EH (cell line): Measurements from ENCODE around the gene CSRP3.
A peak's percentile ranks its signal among the peaks of the same experiment; 100 is the strongest.

Source experiments
- DNase-seq: peaks from one replicate; pipeline ENCODE4 v3.0.0-alpha.2; 2015; ENCODE audit warnings: low read depth

Gene CSRP3

DNA sequence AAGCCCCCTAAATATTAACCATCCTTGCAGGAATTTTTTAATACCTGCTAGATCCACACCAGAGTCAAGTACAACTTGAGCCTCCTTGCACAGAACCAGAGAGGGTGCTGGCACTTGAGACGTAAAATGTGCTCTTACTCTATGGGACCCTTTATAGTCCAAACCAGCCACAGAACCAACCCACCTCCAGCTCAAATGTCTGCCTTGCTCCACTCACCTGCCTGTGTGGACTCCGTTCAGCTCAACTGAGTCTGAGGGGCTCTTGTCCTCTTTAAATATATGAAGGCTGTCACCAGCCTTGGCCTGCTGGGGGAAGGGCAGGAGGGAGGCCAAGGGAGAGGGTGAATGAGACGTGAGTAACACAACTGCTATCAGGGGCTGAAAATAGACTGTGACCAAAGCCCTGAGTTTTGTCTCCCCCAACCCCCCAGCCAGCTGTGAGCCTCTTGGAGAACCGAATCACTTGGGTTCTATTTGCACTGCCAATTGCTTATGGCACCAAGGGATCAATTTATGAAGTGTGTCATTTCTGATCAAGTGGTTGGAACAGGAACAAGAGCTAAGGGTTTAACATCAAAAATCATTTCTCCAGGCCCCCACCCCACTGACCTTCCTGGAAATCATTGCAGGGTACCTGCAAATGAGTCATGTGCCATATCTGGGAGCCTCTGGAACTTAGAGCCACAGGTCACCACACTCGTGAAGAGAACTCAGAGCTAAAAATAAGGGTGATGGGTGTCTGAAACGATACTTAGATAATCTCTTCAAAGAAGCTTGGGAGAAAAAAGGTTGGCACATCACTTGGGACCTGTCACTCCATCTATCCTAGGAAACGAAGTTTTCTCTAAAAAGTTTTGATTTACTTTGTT, at the start of gene CSRP3:
TSS of gene CSRP3 (minus strand) at position 247 of the 869 bp plus-strand sequence. CDS start 9,535 bp downstream, outside the sequence.
- peak; percentile 27 for DNase-seq

DNA sequence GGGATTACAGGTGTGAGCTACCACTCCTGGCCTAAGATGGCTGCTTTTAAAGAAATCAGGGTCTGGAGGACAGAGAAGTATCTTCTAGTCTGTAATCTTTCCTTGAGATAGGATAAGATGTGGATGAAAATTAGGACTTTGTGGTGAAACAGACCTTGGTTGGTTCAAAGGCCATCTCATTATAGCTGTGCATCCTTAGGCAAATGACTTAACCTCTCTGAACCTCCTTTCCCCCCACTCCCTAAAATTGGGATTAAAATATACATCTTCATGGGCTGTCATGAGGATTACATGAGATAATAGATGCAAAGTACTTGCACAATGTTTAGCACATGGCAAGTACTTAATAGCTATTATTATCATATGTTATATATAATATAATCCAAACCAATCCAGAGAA, 49.8 kb upstream of the CSRP3 start:
- DNase-seq = no peak

DNA sequence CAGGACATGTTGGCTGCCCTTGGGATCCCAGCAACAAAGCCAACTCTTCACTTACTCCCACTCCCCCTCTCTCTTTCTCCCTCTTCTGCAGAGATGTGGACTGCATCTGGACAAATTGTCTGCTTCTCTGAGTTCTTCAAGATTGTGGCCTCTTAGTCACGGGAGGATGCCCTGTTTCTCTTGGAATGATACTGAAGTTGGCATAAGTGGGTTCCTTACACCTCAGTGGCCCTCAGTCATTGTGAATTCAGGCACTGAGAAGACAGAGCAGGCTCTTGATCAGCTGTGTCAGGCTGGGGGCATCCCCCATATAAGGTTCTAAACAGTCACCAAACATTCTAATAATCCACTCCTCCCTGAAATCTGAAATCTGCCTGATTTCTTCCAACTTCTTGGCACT, 45.0 kb upstream of the CSRP3 start:
- no peak for DNase-seq

DNA sequence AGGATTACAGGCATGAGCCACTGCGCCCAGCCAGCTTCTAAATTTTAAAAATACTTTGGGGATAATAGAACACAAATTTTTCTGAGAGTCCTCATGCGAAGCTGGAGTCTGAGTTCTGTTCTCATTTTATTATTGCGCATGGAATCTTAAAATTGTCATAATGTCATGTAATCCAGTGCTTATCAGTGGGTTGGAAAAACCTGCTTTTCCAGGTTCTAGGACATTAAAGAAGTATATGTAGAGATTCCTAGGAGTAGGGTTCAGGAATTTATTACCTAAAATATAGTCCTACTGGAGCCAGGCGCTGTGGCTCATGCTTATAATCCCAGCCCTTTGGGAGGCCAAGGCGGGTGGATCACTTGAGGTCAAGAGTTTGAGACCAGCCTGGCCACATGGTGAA, 43.6 kb upstream of the CSRP3 start:
- DNase-seq = no peak

DNA sequence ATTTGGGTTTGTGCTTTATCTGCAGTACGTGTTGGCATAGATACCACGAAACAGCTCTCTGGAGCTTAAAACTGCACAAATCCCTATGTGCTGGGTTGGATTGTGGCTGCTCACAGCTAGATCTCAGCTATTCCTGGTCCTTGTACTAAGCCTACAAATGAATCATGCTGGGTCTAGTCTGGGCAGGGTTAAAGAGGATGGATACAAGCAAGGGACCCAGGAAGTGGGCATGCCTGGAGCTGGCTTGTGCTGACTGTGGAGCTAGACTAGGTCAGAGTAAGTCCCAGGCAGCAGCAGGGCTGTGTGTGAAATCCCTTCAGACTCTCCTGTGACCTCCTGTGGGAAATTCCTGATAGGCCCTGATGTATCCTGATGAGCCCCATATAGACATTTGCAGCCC, 42.8 kb upstream of the CSRP3 start:
- peak; percentile 26 for DNase-seq

DNA sequence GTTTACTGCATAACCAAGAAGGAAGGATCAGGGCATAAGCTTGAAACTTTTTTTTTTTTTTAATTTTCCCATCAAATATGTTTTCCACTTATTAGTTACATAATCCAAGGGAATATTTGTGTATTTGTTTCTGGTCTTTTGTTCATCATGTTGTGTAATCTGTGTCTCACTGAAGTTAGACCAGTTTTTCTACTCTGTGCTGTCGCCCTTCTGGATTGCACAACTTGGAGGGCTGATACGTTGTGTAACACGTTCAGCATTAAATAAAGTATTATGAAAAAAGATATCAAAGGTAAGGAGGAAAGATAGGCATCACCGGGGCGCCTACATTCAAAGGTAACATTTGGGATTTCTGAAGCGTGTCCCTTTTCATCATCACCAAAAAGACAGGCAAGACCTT, 42.3 kb upstream of the CSRP3 start:
- no peak for DNase-seq

DNA sequence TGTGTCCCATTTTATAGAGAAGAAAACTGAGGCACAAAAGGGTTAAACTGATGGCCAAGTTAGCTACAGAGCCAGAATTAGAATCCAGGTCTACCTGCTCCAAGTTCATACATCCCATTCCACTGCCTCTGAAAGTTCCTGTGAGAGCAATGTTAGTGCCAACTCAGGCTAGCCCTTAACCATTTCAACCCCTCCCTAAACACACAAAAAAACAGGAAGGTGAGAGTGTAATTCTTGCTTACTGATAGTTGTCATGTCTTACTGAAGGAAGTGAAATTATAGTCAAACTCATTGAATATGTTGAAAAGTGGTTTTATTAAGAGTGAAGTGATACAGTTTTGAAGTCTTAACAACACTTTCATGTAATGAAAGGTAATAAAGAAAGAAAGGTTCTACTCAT, 41.8 kb upstream of the CSRP3 start:
- DNase-seq = no peak

DNA sequence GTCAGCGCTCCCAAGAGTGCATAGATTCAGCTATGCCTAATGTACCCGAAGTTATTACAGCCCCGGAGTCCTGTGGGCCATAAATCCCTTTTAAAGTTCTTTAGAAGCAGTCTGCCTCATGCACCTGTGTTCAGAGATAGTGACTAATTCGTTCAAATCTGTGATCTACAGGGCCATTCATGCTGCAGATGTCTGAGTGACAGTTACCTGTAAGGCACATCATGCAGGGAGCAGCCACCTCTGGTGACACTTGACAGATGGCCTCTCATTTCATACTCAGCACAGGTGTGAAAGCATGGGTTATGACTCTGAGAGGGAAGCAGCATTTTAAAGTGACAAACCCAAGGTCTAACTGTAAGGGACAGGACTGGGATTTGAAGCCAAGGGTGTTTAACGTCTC, 41.4 kb upstream of the CSRP3 start:
- DNase-seq = no peak

DNA sequence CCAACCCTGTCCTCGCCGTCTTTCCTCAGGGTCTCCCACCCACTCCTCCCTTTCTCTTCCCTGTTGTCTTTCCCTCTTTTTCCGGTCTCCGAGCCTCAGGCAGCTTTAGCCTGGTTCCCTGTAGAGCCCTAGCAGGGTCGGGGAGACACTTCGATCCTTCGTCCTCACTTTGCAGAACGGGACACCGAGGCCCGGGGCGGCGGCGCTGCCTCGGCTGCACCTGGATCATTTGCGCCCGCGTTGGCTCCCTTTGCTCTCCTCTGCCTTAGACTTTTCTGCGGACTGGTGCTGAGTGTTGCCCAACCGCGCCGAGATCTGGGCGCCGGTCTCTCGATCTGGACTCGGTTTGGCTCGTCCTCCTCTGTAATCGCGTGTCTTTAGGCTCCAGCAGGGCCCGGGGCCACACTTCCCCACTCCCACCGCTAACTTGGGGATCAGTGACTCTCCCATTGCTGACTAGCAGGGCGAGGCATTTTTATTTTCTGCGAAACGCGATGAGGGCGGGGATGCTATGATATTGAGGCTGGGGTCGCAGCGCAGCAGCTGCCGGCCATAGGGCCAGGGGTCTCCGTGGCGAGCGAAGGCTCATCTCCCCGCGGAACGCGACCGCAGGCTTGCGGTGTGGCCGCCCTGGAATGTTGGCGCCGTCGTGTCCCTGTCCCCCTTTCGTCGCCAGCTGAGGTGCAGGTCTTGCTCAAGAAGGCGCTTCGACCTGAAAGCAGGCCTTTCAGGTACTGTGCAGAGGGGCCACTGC, 40.6 kb upstream of the CSRP3 start:
- DNase-seq = peak; percentile 16

DNA sequence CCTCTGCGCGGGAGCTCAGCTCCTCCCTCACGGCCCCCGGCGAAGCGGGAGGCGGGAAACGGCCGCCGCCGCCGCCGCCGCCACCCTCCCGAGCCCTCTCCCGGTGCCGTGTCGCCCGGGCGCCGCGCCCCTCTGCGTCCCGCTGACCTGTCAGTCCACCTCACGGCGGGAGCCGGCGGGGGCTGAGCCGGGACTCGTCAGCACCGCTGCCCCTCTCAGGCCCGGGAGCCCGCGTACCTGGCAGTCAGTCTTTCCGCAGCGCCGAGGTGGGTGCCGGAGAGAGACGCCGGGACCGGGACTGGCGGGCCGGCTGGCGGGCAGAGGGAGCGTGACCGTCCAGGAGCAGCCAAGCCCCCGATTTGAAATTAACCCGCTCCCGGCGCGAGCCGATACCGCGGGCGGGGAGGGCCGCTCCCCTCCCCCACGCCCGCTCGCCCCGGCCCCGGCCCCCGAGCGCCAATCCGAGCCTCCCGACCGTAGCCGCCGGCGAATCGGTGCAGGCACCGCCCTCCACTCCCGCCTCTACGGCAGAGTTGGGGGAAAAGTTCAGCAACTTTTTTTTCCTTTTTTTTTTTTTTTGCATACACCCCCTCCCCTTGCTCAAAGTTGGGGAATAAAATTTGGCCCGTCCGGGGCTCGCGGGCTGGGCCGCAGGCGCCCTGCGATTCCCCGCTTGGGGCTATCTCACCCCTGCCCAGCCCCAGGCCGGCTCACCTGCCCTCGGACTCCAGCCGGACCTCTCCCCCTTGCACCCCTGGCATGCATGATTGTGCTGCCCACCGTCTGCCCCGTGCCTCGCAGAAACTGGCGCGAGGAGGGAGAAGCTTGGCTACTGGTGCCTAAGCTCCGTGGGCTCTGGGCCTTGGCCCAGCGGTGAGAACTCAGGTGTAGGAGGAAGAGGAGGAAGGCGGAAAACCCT, 39.7 kb upstream of the CSRP3 start:
- DNase-seq = peak; percentile 33

DNA sequence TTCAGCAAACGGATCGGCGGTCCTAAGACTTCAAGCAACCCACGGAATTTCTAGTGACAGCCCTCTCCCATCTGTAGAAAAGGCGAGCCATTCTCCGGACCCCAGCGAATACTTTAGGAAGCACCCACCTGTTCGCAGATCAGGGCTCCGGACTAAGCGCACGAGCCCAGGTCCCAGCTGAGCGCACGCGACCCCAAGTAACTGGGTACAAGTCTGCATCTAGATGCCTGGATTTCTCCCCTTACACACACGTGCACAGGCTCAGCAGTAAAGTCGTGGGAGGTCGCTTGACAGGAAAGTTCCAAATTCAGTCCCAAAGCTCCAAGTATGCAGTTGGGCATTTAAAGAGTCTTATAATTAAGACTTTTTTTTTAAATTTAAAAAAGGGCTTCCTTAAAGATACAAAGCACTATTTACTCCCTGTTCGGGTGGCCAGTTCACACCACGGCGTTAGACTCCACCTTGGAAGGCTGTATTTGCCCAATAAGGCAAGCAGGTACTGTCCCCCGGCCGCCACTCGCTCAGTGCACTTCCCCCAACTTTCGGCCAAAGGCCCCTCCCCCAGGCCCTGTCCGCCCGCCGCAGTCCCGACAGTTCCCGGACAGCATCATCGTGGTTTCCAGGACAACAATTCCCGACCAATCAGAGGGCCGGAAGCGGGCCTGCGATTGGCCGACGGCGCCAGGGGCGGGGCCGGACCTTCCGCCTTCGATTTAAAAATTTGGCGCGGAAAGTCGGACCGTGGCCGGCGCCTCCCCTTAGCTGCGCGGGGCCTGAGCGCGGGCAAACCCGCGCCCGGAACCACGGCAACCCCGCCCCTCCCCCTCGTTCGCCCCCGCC, 38.9 kb upstream of the CSRP3 start, which contains the start of gene E2F8:
TSS of gene E2F8 (minus strand) at position 526 of the 840 bp plus-strand sequence. CDS start 824 bp downstream, outside the sequence.
- peak; percentile 95 for DNase-seq

DNA sequence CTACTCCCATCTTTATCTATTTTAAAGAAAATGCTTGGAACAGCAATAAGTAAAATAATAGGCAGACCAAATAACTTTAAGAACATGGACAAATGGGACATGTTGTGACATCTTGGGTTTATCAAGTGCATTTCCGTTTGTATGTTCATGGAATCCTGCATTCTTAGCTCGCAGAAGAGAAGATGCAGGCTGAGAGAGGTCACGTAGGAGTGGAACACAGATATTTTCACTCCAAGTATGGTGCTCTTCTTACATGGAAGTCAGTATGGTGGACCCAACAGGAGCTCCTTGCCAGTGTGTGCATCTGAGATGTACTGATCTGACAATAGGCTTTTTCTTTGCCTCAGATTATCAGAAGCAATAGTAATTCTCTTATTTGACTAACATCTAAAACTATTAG, 37.3 kb upstream of the CSRP3 start:
- DNase-seq = no peak

DNA sequence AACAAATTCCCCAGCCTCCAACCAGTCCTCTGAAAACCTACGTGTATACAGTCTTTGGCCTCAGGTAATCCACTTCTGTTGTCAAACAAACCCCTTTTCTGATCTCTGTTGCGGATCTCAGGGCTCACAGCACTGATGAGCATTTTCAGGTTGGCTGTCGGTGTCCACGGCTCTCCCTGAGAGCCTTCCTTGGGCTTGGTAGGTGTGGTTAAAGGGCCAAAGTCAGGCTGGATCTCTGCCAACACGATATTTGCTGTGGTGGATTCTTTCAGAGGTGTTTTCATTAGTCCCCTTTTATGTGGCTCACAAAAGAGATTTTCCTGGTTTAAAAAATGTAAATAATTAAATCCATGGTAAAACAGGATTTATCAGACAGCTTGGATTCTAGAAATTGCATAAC, 36.0 kb upstream of the CSRP3 start:
- no peak for DNase-seq

DNA sequence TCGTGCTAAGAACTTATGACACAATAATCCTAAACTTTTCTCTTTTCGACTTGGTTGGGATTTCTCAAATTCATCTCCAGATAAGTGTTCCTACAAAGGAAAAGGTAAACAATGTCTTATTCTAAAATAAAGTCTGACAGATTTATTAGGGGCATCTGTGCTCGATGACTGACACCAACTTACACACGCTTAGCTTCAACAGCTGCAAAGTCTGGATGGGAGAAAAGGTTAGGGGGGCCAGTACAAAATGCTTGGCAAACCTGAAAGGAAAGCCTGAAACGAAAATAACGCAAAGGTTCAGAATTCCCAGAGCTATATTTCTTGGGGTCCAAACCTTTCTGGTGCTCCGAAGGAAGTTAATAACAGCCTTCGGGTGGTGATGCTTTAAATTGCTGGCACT, 35.6 kb upstream of the CSRP3 start:
- no peak for DNase-seq

DNA sequence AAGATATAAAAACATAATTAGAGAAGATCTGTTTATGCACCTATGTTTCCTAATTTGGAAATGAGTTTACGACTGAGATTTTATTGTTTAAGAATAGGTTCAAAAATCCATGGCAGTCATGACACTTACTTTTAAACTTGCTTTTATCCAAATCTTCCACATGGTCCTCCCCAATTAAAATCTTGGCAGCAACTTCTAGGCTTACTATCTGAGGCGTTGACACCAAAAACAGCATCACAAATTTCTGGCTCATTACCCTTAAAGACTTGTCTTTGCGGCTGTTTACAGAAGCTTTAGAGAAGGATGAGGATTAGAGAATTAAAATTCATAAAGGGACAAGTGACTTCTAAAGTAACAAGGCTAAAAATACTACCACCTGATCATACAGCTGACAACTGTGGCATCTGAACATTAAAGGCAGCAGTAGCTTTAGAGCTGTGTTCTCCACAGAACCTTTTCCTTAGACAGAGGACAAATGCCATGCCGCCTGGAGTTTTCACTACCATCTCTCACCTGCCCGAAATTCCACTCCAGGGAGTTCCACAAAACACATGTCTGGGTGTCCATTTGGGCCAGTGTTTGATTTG, 32.5 kb upstream of the CSRP3 start:
- no peak for DNase-seq

DNA sequence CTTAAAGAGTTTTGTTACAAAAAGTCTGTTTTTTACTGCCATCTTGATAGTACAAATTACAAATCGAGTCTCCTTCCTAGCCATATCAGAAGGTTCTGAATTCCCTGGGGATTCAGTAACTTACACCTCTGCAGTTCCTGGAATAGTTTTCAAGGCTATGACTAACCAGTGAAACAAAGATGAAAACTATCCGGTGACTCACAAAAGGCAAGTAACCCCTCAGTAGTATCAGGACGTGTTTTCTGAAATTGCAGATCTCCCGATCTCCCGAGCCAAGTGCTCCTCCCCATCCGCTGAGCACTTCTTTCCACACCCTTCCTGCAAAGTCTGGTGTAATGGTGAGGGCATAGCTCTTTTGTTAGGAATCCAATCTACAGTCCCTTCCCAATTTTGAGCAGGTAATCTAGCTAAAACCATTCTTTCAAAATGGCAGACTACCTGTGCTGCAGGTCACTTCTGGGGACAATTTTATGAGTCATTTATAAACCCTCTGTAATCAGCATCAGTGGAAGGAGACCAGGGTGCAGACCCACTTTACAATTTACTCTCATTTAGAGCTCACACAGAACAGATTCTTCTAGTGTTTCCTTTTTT, 31.2 kb upstream of the CSRP3 start:
- DNase-seq = peak; percentile 70

DNA sequence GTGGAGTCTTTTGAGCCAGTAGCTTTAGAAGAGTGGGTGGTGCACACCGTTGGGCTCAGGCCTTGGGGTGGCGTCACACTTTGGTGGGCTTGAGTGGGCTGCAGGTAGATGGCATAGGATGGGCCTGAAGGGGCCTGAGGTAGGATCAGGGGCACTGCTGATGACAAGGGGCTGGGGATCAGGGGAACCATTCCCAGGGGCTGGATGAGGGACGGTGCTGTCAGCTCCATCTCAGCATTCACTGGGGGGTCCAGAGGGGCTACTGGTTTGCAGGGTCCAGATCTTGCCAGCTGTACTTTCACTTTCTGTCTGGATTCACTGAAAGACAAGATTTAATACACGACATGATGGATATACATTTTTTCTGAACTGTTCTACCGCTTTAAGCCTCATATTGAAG, 27.9 kb upstream of the CSRP3 start:
- DNase-seq = no peak

DNA sequence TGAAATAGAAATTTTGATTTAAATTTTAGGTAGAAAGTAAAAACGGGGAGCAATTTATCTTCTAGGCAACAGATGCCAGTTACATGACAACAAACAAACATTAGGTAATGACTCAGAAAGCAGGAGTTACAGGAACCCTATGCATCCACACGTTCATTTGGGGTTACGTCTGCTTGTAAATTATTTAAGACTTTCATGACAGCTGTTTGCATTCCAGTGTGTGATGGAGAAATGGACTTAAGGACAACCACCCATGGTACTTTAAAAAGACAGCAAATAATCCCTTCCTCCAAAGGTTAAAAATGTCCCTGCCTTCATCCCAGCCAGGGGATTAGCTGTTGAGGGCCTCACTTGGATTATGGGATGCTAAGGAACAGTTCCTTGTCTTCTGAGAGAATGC, 27.2 kb upstream of the CSRP3 start:
- DNase-seq = no peak

DNA sequence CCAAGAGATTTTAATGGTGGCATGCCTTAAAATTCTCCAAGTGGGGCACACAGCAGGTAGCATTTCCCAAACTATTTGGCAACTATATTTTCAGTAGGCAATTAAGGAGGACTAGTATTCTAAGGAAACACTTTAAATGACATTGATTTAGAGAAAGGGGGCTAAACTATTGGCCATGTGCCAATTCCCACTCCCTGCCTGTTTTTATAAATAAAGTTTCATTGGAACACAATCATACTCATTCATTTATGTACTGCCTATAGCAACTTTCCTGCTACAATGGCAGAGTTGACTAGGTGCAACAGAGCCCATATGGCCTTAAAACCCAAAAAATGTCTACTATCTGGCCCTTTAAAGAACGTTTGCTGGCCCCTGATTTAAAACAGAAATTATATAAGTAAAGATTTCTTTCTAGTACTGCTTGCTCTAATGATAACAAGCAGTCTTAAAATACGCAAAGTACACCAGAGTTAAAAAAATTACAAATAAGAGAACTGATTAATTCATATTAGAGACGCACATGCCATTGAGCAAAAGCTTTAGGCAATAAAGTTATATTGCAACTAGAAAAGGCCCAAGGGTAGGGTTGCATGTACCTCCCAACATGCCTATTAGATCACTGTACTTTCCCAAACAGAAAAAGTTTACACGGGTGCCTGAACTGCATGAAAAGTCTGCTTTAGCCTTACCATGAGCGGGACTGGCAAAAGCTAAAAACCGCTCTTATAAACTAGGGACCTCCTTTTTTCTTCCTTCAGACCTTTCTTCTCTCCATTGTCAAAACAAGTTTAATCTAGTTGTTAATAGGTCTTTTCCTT, 24.8 kb upstream of the CSRP3 start:
- DNase-seq = no peak

DNA sequence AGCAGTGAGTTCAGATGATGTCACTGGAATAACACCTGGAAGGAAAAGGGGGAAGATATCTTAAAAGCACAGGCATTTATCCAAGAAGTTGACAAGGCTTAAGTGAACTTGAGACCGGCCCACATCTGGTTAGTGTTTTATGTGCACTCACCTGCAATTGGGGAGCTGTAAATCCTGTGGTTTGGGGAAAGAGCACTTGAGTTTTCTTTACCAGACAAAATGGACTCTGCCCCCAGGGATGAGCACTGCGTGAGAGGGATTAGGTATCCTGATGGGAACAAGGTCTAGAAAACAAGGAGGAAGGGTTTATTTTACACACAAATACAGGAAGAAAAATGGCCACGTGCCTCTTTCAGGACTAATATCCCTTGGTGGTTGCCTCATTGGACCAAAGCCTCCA, 23.8 kb upstream of the CSRP3 start:
- DNase-seq = no peak
